ENCODE results near the gene CADPS. TPM values are rescaled to one million over a fixed set of nuclear protein-coding genes. Genes with fewer than 3 reads are reported as not detected.

Gene CADPS
- total and polyA plus RNA-seq, 2 of the 4 experiments (the other 2 are of a cell fraction): not detected

GRCh38 chr3:62355703-62356102 is 519.5 kb downstream of the CADPS start:
- WGBS, 2 experiments (ENCODE audit: extremely low coverage in 2 of 2, insufficient read length in 1 of 2): 80% methylated on average over 2 of the region's 3 CpGs; no CpG with 5 or more reads in 1 of the 2 experiments

More at GRCh38 chr3:62355703-62356102, 519.5 kb downstream of the CADPS start:
- Histone ChIP-seq H3K14ac (replicated peaks; ENCODE audit: low read depth, low read length) (no peak overlapping the region), H3K23ac (ENCODE audit: low read depth, low read length) (no peak overlapping the region), H2AK5ac (ENCODE audit: low read depth, low read length) (no peak overlapping the region), H3K4ac (ENCODE audit: low read depth, low read length) (no peak overlapping the region), H2BK120ac (ENCODE audit: low read depth, low read length) (no peak overlapping the region), H3K36me3 (ENCODE audit: control insufficient read depth, insufficient read depth, low read length) (no peaks in the 10 kb centered on the region), H2BK15ac (ENCODE audit: low read depth, low read length) (no peak overlapping the region), H2BK5ac (ENCODE audit: low read depth, low read length, poor library complexity, severe bottlenecking) (no peak overlapping the region), H3K79me1 (ENCODE audit: low read depth in 1 of 2, low read length in 2 of 2) (no peaks in the 10 kb centered on the region), H3K9me1 (ENCODE audit: insufficient read depth, low read length) (no peaks in the 10 kb centered on the region), H2BK20ac (ENCODE audit: low read depth, low read length) (no peak overlapping the region), H3K9ac (ENCODE audit: low read depth, low read length) (no peak overlapping the region), H3K4me3 (ENCODE audit: insufficient read depth, low read depth, low read length) (no peak overlapping the region), H2AFZ (replicated peaks; ENCODE audit: low read length, poor library complexity) (no peak overlapping the region), H3K9me3 (ENCODE audit: control insufficient read depth, insufficient read depth, low read length) (no peaks in the 10 kb centered on the region), H4K20me1 (ENCODE audit: insufficient read depth, low read length) (no peaks in the 10 kb centered on the region), H3K27me3 (ENCODE audit: control insufficient read depth, insufficient read depth, low read length) (peaks cover 1% of the 10 kb centered on the region; the same call in 1 of the 2 replicates), H3K56ac (ENCODE audit: extremely low read depth, insufficient read depth, low read length) (no peak overlapping the region), H4K8ac (ENCODE audit: low read depth in 2 of 2, low read length in 2 of 2) (no peak overlapping the region), H4K91ac (ENCODE audit: insufficient read depth, low read depth, low read length) (no peak overlapping the region), H3K18ac (ENCODE audit: low read depth, low read length) (no peak overlapping the region), H2AK9ac (replicated peaks; ENCODE audit: low read depth, low read length, poor library complexity) (no peak overlapping the region), H4K5ac (ENCODE audit: low read depth, low read length) (no peak overlapping the region), H3K4me1 (ENCODE audit: control insufficient read depth, insufficient read depth, low read length) (no peaks in the 10 kb centered on the region), H3K27ac (ENCODE audit: insufficient read depth, low read length) (no peak overlapping the region), H3K4me2 (ENCODE audit: low read depth, low read length) (no peak overlapping the region)
- no peak for TF ChIP-seq RCOR1 (IDR thresholded peaks at IDR 0.05; ENCODE audit: insufficient replicate concordance, low read length)
- TF ChIP-seq ELK1 (IDR thresholded peaks at IDR 0.05; ENCODE audit: borderline replicate concordance, low read depth, low read length): no peak
- ATAC-seq (ENCODE audit: low read depth) (no peak), DNase-seq (no peak)
- BruUV-seq (replicated peaks): no TSS peak
- dilution Hi-C loops (cut with HindIII; ENCODE audit: low sequenced_read_pairs, unreplicated experiment) (no loop called here), intact Hi-C loops (cut with micrococcal nuclease) (no loop called here), in situ Hi-C loops (cut with MboI; ENCODE audit: low sequenced_read_pairs) (no loop called here)
- ChIA-PET CTCF (no interaction called here), POLR2A (ENCODE audit: unreplicated experiment) (no interaction called here)

Small RNA genes within 50 kb of the gene (microRNA-seq; reads per million reads assigned to microRNA genes)
- gene RN7SL863P (ENCODE audit: insufficient read depth, insufficient read length) (not detected), gene RNU6-139P (ENCODE audit: insufficient read depth, insufficient read length) (not detected)

Small RNA genes within 50 kb of the gene (small RNA-seq; reads per million reads assigned to genes)
- gene RN7SL863P: 0 reads per million in 5 experiments
- gene RNU6-139P: 0.08 to 9.0 (median 0.31) reads per million in 5 experiments
